Subcutaneous adipose tissue (tissue), 4 donors: Measurements from ENCODE around the gene CCDC33. TPM values are rescaled to one million over a fixed set of nuclear protein-coding genes. Genes with fewer than 3 reads are reported as not detected.

ENCODE experiments used
- total RNA-seq, 4 donors: library from RNA; depleted of rRNA; stranded (reverse); fragments of >200 nt; gene quantifications; one replicate each; pipeline ENCODE4 v1.1.0, GENCODE V29; 2016
- TF ChIP-seq, protein P1 (sequence below): fragments of 450-650 bp; IDR thresholded peaks from one replicate; pipeline ENCODE4 v1.5.1; 2016; ENCODE audit warnings: low read depth, mild to moderate bottlenecking, control low read depth, antibody characterized with exemption, moderate library complexity

CCDC33 gene
- total RNA-seq, 4 donors from 2014 or later: not detected

- TF ChIP-seq, protein P1, sequence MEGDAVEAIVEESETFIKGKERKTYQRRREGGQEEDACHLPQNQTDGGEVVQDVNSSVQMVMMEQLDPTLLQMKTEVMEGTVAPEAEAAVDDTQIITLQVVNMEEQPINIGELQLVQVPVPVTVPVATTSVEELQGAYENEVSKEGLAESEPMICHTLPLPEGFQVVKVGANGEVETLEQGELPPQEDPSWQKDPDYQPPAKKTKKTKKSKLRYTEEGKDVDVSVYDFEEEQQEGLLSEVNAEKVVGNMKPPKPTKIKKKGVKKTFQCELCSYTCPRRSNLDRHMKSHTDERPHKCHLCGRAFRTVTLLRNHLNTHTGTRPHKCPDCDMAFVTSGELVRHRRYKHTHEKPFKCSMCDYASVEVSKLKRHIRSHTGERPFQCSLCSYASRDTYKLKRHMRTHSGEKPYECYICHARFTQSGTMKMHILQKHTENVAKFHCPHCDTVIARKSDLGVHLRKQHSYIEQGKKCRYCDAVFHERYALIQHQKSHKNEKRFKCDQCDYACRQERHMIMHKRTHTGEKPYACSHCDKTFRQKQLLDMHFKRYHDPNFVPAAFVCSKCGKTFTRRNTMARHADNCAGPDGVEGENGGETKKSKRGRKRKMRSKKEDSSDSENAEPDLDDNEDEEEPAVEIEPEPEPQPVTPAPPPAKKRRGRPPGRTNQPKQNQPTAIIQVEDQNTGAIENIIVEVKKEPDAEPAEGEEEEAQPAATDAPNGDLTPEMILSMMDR: no peak
Observed at GRCh38 chr15:74222240-74223119, 13.6 kb upstream of the CCDC33 start.

DNA sequence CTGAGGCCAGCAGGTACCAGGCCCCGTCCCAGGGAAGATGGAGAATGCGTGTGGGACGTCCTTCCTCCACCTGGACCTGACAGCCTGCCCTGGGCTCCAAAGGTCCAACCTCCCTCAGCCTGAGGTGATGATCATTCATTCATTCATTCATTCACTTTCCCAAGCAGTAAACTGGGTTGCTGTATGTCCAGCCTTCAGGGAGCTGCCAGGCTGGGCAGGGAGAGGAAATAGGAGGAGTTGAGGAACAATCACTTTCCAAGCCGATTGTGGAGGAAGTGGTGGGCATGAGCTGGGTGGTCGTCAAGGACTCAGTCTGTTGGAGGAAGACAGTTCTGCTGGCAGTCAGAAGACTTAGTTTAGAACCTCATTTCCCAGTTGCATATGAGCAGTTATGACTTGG, 10.2 kb upstream of the CCDC33 start:
- TF ChIP-seq, protein P1: no peak

DNA sequence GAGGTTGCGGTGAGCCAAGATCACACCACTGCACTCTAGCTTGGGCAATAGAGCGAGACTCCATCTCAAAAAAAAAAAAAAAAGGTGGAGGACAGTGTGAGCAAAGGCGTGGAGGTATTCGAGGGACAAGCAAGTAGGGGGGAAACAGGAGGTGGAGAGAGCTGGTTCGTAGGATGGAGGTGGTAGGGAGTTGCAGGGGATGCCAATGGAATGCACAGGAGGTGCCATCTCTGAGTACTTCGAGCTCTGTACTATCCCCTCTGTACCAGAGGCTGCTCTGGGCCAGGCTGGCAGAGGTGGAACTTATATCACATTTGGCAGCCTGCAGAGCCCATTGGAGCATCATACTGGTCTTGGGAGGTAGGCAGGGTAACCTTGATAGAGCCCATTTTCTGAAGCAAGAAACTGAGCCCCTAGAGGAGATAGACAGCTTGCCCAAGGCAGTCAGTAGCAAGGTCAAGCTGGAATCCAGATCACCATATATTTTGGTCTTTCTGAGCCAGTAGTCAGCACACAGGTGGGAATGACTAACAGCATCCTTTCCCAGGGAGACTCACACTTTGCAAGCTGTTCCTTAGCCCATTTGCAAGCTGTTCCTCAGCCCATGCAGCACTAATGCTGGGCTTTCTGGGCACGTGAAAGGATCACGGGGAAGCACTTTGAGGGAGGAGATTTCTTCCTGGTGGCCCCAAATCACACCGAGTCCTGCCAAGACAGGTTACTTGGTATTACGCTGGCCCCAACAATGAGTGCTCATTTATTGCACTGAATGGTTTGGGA, 9.2 kb upstream of the CCDC33 start:
- TF ChIP-seq, protein P1: no peak

- TF ChIP-seq, protein P1: no peak
Observed at GRCh38 chr15:74227968-74228722, 8.0 kb upstream of the CCDC33 start.

- TF ChIP-seq, protein P1: no peak
Observed at GRCh38 chr15:74228723-74229081, 7.4 kb upstream of the CCDC33 start.

DNA sequence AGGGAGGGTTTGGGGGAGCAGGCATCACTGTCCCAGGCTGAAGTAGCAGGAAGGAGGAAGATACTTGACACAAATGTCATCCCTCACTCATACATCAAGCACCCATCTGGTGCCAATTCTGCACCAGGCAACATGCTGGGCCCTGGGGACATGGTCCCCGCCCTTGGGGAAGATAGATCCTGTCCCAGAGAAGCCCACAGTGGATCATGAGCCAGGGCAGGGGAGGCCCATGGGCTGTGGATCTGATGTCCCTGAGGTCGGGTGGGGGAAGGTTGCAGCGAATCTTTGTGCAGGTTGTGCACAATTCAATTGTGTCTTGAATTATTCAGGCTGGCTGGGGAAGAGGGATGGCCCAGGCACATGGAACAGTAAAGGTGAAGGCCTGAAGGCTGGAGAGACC, 6.4 kb upstream of the CCDC33 start:
- TF ChIP-seq, protein P1: no peak

- TF ChIP-seq, protein P1: no peak
Observed at GRCh38 chr15:74231475-74231874, 4.7 kb upstream of the CCDC33 start.
